Occipital lobe (tissue), 2 donors: ENCODE data around the gene ATG7. TPM values are rescaled to one million over a fixed set of nuclear protein-coding genes. Genes with fewer than 3 reads are reported as not detected.

Experiments
- DNase-seq: peaks from one replicate; lab custom pipeline; 2025; lab: John Stamatoyannopoulos, UW
- total RNA-seq: library from RNA; depleted of rRNA; stranded (reverse); fragments of >200 nt; gene quantifications from one replicate; pipeline ENCODE4 v1.2.3, GENCODE V29; 2014

The ATG7 gene
- total RNA-seq, 1 donor from 2014 or later = 22.6 TPM

GRCh38 chr3:11535243-11535960 is 263.2 kb downstream of the ATG7 start:
- no peak for DNase-seq

GRCh38 chr3:11536132-11536935 is 264.1 kb downstream of the ATG7 start:
- no peak for DNase-seq

DNA sequence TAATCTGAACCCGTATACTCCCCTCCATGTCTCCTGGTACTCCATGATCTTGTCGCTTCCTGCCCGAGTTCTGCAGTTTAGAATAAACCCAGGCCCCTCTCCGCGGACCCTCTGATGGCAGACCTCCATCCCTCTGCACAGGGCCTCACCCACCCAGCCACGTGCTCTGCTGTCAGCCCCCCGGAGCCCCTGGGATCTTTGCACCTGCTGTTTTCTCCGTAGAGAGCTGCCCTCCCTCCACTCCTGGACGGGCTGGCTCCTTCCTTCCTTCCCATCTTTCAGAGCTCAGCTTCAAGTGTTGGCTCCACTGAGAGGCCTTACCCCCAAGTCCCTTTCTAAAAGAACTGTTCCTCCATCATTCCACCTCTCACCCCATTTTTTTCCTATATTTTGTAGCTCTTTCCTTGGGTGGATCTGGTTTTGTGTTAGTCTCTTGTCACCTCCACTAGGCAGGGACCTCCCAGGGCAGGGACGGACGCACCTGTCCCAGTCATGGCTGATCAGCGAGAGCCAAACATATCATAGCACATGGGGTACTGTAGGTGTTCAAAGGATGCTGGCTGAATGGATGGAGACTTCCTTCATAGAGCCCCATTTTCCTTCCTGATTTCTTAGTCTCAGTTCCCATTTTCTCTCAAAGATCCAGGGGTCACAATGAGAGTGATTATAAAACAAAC is 264.9 kb downstream of the ATG7 start:
- no peak for DNase-seq

GRCh38 chr3:11538581-11538980 is 266.4 kb downstream of the ATG7 start:
- DNase-seq = no peak

DNA sequence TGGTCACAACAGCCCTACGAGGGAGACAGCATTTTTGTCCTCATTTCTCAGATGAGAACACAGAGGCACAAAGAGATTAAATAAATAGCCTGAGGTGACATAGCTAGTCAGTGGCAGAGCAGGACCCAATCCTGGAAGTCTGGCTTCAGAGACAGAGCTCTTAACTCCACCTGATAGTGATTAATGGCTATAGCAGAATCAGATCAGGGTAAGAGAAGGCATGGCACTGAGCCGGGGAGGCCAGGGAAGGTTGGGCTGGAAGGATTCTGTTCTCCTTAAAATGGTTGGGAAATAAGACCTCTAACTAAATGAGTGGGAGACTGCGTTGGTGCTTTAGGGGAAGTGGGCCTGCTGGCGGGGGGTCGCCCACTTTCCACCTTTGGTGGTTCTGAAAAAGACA is 267.0 kb downstream of the ATG7 start:
- DNase-seq = no peak

GRCh38 chr3:11539677-11540076 is 267.5 kb downstream of the ATG7 start:
- no peak for DNase-seq

GRCh38 chr3:11541321-11542303 is 269.4 kb downstream of the ATG7 start:
- DNase-seq = no peak

- no peak for DNase-seq
Measured at GRCh38 chr3:11542551-11542950, 270.4 kb downstream of the ATG7 start.

- DNase-seq = no peak
Measured at GRCh38 chr3:11543141-11543947, 271.1 kb downstream of the ATG7 start.

GRCh38 chr3:11543948-11544387 is 271.8 kb downstream of the ATG7 start:
- no peak for DNase-seq

DNA sequence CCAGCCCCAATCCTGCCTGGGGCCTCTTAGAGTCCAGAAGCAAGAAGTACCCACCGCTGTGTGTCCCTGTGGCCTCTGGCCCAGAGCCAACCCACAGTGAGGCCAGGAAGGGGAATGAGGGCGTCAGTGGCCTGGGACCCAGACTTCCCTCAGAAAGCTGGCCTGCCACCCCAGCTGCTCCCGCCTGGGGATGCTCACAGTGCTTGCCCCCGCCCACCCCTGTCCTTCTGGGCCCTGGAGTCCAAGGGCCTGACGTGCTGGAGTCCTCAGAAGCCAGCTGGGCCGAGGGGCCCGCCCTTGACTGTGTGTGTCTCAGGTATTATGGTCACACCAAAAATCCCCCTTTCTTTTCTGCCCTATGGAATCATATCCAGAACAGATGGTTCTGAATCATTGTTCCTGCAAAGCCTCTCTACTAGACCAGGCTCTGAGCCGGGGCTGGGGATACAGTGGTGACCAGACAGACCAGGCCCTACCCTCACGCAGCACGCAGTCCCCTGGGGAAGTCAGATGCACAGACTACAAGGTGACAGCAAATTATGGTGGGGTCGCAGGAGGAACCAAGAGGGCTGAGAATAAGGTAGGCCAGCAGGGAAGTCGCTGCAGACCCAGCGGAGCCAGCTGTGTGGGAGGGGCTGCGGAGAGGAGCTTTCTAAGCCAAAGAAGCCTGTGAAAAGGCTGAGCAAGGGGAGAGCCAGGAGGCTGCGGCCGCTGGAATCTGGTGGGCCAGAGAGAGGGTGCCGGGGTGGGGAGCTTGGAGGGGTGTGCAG is 272.4 kb downstream of the ATG7 start:
- no peak for DNase-seq

GRCh38 chr3:11545186-11545851 is 273.1 kb downstream of the ATG7 start:
- DNase-seq = no peak

- no peak for DNase-seq
Measured at GRCh38 chr3:11546657-11547302, 274.6 kb downstream of the ATG7 start.

DNA sequence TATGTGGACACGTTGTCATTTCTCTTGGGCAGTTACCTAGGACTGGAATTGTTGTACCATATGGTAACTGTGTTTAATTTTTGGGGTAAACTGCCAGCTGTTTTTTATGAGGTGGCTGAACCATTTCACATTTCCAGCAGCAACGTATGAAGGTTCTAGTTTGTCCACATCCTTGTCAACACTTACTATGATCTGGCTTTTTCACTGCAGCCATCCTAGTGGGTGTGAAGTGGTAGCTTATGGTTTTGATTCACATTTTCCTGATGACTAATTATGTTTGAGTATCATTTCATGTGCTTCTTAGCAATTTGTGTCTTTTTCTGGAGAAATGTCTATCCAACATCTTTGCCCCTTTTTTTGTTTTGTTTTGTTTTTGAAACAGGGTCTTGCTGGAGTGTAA is 275.3 kb downstream of the ATG7 start:
- no peak for DNase-seq

GRCh38 chr3:11548721-11549131 is 276.5 kb downstream of the ATG7 start:
- no peak for DNase-seq

DNA sequence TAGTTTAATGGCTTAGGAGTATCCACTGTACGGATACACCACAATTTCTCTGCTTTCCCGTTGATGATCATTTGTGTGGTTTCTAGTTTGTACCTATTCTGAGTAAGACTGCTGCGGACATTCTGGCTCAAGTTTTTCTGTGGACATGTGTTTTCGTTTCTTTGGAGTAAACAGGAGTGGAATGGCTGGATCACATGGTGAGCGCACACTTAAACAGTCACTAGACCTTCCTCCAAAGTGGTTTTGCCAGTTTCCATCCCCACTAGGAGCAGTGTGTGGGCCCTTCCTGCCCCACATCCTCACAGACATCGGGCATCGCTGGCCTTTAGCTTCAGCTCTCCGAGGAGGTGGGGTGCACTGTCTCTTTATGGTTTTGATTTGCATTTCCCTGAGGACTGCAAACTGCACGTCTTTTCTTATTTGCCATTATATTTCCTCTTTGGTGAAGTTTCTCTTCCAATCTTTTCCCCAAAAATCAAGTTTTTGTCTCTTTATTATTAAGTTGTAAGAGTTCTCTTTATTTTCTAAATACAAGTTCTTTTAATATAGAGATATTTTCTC is 277.5 kb downstream of the ATG7 start:
- DNase-seq = no peak

- no peak for DNase-seq
Measured at GRCh38 chr3:11551036-11551435, 278.8 kb downstream of the ATG7 start.
